Osteoblast (primary cell): ENCODE results near the gene ZNF366. TPM values are rescaled to one million over a fixed set of nuclear protein-coding genes. Genes with fewer than 3 reads are reported as not detected.
A peak's percentile ranks its signal among the peaks of the same experiment; 100 is the strongest.

Experiments used
- DNase-seq: peaks from one replicate; pipeline ENCODE4 v3.0.0; 2011; ENCODE audit warnings: low spot score, mixed read lengths; ENCODE audit not compliant: insufficient read length; ENCODE audit errors: missing footprints
- H2AFZ ChIP-seq: 2 replicates; pipeline ENCODE4 v1.6.0; 2011; ENCODE audit warnings: mild to moderate bottlenecking, low read length
- H3K27ac ChIP-seq: 2 replicates; pipeline ENCODE4 v1.5.1; 2011; ENCODE audit warnings: mild to moderate bottlenecking, low read depth, low read length, moderate library complexity
- H3K27me3 ChIP-seq: 2 replicates; pipeline ENCODE4 v1.6.0; 2012; ENCODE audit warnings: mild to moderate bottlenecking, control low read depth, inconsistent platforms, low read length, moderate library complexity; ENCODE audit not compliant: insufficient read depth
- H3K36me3 ChIP-seq: 2 replicates; pipeline ENCODE4 v1.5.1; 2011; ENCODE audit warnings: mild to moderate bottlenecking, low read length, control low read depth, moderate library complexity; ENCODE audit not compliant: insufficient read depth
- H3K4me1 ChIP-seq: 2 replicates; pipeline ENCODE4 v1.5.1; 2011; ENCODE audit warnings: mild to moderate bottlenecking, low read length, control low read depth, moderate library complexity; ENCODE audit not compliant: insufficient read depth
- H3K4me2 ChIP-seq: 2 replicates; pipeline ENCODE4 v1.6.0; 2011; ENCODE audit warnings: mild to moderate bottlenecking, low read length; ENCODE audit not compliant: insufficient read depth
- H3K4me3 ChIP-seq: fragments of 200-600 bp; sonication (generic); 3 replicates; pipeline ENCODE4 v1.5.1; 2012; ENCODE audit warnings: mild to moderate bottlenecking, low read length, inconsistent platforms; ENCODE audit not compliant: insufficient read depth
- H3K79me2 ChIP-seq: 2 replicates; pipeline ENCODE4 v1.6.0; 2012; ENCODE audit warnings: mild to moderate bottlenecking, low read length, control low read depth, inconsistent platforms; ENCODE audit not compliant: insufficient read depth
- H3K9me3 ChIP-seq: 2 replicates; pipeline ENCODE4 v1.5.1; 2011; ENCODE audit warnings: low read depth, low read length, control low read depth
- H4K20me1 ChIP-seq: 2 replicates; pipeline ENCODE4 v1.6.0; 2012; ENCODE audit warnings: mild to moderate bottlenecking, low read length, control low read depth; ENCODE audit not compliant: insufficient read depth
- CTCF ChIP-seq: IDR thresholded peaks from 2 replicates; pipeline ENCODE4 v1.5.1; 2011; ENCODE audit warnings: mild to moderate bottlenecking, low read depth, low read length, moderate library complexity; ENCODE audit errors: extremely low read depth
- total RNA-seq: library from RNA; depleted of rRNA; stranded (reverse); fragments of >200 nt; gene quantifications from 2 replicates; pipeline ENCODE4 v1.2.3, GENCODE V29; 2012

Gene ZNF366
- total RNA-seq, 1 donor = not detected

GRCh38 chr5:72498284-72498683 lies 8.9 kb downstream of the ZNF366 start:
- Histone ChIP-seq H3K4me1 (peaks cover 10% of the 10 kb centered on the region), H2AFZ (no peak overlapping the region), H3K9me3 (no peaks in the 10 kb centered on the region), H3K4me3 (no peak overlapping the region), H3K4me2 (no peak overlapping the region), H3K79me2 (no peaks in the 10 kb centered on the region), H4K20me1 (no peaks in the 10 kb centered on the region), H3K27me3 (no peaks in the 10 kb centered on the region), H3K36me3 (no peaks in the 10 kb centered on the region), H3K27ac (no peak overlapping the region)
- TF ChIP-seq CTCF = no peak
- peak; percentile 50 for DNase-seq

GRCh38 chr5:72497823-72498222 lies 9.4 kb downstream of the ZNF366 start:
- H3K9me3 ChIP-seq = no peaks in the 10 kb centered on the region
- peaks cover 10% of the 10 kb centered on the region for H3K4me1 ChIP-seq
- no peaks in the 10 kb centered on the region for H4K20me1 ChIP-seq
- TF ChIP-seq CTCF = no peak
- no peak overlapping the region for H2AFZ ChIP-seq
- H3K4me3 ChIP-seq = no peak overlapping the region
- no peaks in the 10 kb centered on the region for H3K27me3 ChIP-seq
- no peak for DNase-seq
- no peak overlapping the region for H3K4me2 ChIP-seq
- no peaks in the 10 kb centered on the region for H3K79me2 ChIP-seq
- no peak overlapping the region for H3K27ac ChIP-seq
- no peaks in the 10 kb centered on the region for H3K36me3 ChIP-seq

GRCh38 chr5:72495410-72495809 lies 11.8 kb downstream of the ZNF366 start:
- no peak overlapping the region for H3K4me3 ChIP-seq
- no peak overlapping the region for H2AFZ ChIP-seq
- no peaks in the 10 kb centered on the region for H4K20me1 ChIP-seq
- DNase-seq = no peak
- H3K4me2 ChIP-seq = no peak overlapping the region
- no peaks in the 10 kb centered on the region for H3K9me3 ChIP-seq
- no peak overlapping the region for H3K27ac ChIP-seq
- peaks cover 10% of the 10 kb centered on the region for H3K4me1 ChIP-seq
- no peaks in the 10 kb centered on the region for H3K36me3 ChIP-seq
- no peaks in the 10 kb centered on the region for H3K27me3 ChIP-seq
- TF ChIP-seq CTCF = no peak
- H3K79me2 ChIP-seq = no peaks in the 10 kb centered on the region

GRCh38 chr5:72494623-72495124 lies 12.5 kb downstream of the ZNF366 start:
- no peaks in the 10 kb centered on the region for H3K9me3 ChIP-seq
- no peaks in the 10 kb centered on the region for H3K27me3 ChIP-seq
- no peak overlapping the region for H3K27ac ChIP-seq
- TF ChIP-seq CTCF = no peak
- peaks cover 10% of the 10 kb centered on the region for H3K4me1 ChIP-seq
- H3K4me2 ChIP-seq = no peak overlapping the region
- DNase-seq = no peak
- no peaks in the 10 kb centered on the region for H4K20me1 ChIP-seq
- peak overlapping the region; percentile 61 for H2AFZ ChIP-seq
- H3K79me2 ChIP-seq = no peaks in the 10 kb centered on the region
- no peak overlapping the region for H3K4me3 ChIP-seq
- H3K36me3 ChIP-seq = no peaks in the 10 kb centered on the region
